GM12865 (cell line): ENCODE measurements around the gene NXPH1.

Experiments used
- DNase-seq: peaks from one replicate; pipeline ENCODE4 v3.0.0; 2010; ENCODE audit warnings: low read depth
- H3K4me3 ChIP-seq: 2 replicates; pipeline ENCODE4 v1.5.1; 2011; ENCODE audit warnings: mild to moderate bottlenecking, low read depth, low read length, control low read depth
- TF ChIP-seq, protein P1 (sequence below): IDR thresholded peaks from 2 replicates; pipeline ENCODE4 v1.5.1; 2011; ENCODE audit warnings: low read length, control low read depth, low read depth, inconsistent platforms; ENCODE audit not compliant: insufficient read depth; ENCODE audit errors: missing control alignments

The NXPH1 gene

DNA sequence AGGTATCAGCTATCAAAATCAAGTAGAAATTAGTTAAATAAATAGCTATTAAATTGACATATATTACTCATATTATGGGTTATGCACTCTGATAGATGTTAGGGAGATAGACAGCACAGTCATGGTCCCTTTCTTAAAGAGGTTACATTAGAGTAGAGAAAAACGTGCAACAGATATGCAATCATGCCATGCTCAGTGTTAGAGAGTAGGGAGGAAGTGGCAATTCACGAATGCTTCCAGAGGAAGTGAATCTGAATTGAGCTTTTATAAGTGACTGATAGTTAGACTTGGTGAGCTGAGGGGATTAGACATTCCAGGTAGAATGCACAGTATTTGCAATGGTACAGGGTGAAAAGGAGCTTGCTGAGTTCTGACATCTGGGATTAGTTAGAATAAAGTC is 349.8 kb downstream of the NXPH1 start:
- no peak overlapping the region for H3K4me3 ChIP-seq
- no peak for DNase-seq
- TF ChIP-seq, protein P1, sequence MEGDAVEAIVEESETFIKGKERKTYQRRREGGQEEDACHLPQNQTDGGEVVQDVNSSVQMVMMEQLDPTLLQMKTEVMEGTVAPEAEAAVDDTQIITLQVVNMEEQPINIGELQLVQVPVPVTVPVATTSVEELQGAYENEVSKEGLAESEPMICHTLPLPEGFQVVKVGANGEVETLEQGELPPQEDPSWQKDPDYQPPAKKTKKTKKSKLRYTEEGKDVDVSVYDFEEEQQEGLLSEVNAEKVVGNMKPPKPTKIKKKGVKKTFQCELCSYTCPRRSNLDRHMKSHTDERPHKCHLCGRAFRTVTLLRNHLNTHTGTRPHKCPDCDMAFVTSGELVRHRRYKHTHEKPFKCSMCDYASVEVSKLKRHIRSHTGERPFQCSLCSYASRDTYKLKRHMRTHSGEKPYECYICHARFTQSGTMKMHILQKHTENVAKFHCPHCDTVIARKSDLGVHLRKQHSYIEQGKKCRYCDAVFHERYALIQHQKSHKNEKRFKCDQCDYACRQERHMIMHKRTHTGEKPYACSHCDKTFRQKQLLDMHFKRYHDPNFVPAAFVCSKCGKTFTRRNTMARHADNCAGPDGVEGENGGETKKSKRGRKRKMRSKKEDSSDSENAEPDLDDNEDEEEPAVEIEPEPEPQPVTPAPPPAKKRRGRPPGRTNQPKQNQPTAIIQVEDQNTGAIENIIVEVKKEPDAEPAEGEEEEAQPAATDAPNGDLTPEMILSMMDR, result no peak

DNA sequence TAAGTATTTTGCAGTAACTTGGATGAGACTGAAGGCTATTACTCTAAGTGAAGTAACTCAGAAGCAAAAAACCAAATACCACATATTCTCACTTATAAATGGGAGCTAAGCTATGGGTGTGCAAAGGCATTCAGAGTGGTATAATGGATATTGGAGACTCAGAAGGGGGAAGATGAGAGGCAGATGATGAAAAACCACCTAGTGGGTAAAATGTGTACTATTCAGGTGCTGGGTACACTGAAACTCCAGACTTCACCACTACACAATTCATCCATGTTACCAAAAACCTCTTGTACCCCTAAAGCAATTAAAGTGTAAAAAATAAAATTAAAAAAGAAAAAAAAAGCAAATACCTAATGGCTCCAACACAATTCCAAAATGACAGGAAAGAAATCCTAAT is 351.7 kb downstream of the NXPH1 start:
- TF ChIP-seq, protein P1, result no peak
- H3K4me3 ChIP-seq, result no peak overlapping the region
- no peak for DNase-seq

DNA sequence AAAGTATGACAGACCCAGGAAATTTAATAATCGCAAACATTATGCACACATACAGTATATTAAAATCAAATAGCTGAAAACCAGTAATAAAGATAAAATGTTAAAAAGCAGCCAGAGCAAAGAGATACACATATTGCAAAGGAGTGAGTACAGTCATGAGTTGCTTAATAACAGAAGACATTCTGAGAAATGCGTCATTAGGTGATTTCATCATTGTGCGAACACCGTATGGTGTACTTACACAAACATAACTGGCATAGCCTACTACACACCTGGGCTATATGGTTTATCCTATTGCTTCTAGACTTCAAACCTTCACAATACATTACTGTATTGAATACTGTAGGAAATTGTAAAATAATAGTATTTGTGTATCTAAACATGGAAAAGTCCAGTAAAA is 367.6 kb downstream of the NXPH1 start:
- no peak for DNase-seq
- TF ChIP-seq, protein P1, result no peak
- H3K4me3 ChIP-seq, result no peak overlapping the region
